Keratinocyte (primary cell): ENCODE measurements around the gene SCARB1.

Experiments
- CTCF ChIP-seq, 3 experiments: IDR thresholded peaks in 1 of 3; conservative IDR thresholded peaks in 1 of 3; optimal IDR thresholded peaks in 1 of 3; 2 replicates in 2 of 3; 3 replicates in 1 of 3; pipeline versions ENCODE3 to v1.5.1; 2011; ENCODE audit warnings: low read length in 3 of 3, mild to moderate bottlenecking in 3 of 3, moderate library complexity in 2 of 3, control low read depth in 1 of 3, inconsistent platforms in 1 of 3; ENCODE audit not compliant: insufficient read depth in 2 of 3; ENCODE audit errors: extremely low read depth in 1 of 3
- EZH2 ChIP-seq: IDR thresholded peaks from one replicate; pipeline ENCODE4 v1.6.1; 2012; ENCODE audit warnings: inconsistent platforms, mild to moderate bottlenecking, low read length, moderate library complexity

- TF ChIP-seq EZH2, result no peak
- no peak for TF ChIP-seq CTCF (optimal IDR thresholded peaks at IDR 0.05 in 1 of 3, IDR thresholded peaks at IDR 0.05 in 1 of 3, conservative IDR thresholded peaks at IDR 0.05 in 1 of 3; ENCODE audit: extremely low read depth in 1 of 3, insufficient read depth in 2 of 3, low read length in 3 of 3)
These were observed 7.4 kb downstream of the SCARB1 start for GRCh38 chr12:124856132-124856841.
